ENCODE data around the gene ASTN2.

The ASTN2 gene

GRCh38 chr9:117103438-117104110 is 311.3 kb downstream of the ASTN2 start:
- no peak for DNase-seq

- DNase-seq, result no peak
Measured at GRCh38 chr9:117101008-117101407, 313.8 kb downstream of the ASTN2 start.

- no peak for DNase-seq
Measured at GRCh38 chr9:117098331-117098730, 316.5 kb downstream of the ASTN2 start.

- DNase-seq, result no peak
Measured at GRCh38 chr9:117097761-117098160, 317.1 kb downstream of the ASTN2 start.

- DNase-seq, result no peak
Measured at GRCh38 chr9:117096138-117096537, 318.7 kb downstream of the ASTN2 start.

- no peak for DNase-seq
Measured at GRCh38 chr9:117095081-117095480, 319.8 kb downstream of the ASTN2 start.

GRCh38 chr9:117093891-117094844 is 320.7 kb downstream of the ASTN2 start:
- DNase-seq, result no peak

- DNase-seq, result no peak
Measured at GRCh38 chr9:117092582-117092981, 322.3 kb downstream of the ASTN2 start.

GRCh38 chr9:117091529-117091928 is 323.3 kb downstream of the ASTN2 start:
- DNase-seq, result no peak

GRCh38 chr9:117088786-117089185 is 326.1 kb downstream of the ASTN2 start:
- no peak for DNase-seq

- DNase-seq, result no peak
Measured at GRCh38 chr9:117088140-117088539, 326.7 kb downstream of the ASTN2 start.

- DNase-seq, result no peak
Measured at GRCh38 chr9:117084221-117084620, 330.6 kb downstream of the ASTN2 start.

- no peak for DNase-seq
Measured at GRCh38 chr9:117083559-117083958, 331.3 kb downstream of the ASTN2 start.

- no peak for DNase-seq
Measured at GRCh38 chr9:117081641-117082317, 333.1 kb downstream of the ASTN2 start.

GRCh38 chr9:117080765-117081390 is 334.0 kb downstream of the ASTN2 start:
- DNase-seq, result no peak

- DNase-seq, result no peak
Measured at GRCh38 chr9:117076571-117077290, 338.1 kb downstream of the ASTN2 start.

GRCh38 chr9:117075636-117076035 is 339.2 kb downstream of the ASTN2 start:
- DNase-seq, result no peak

GRCh38 chr9:117074784-117075520 is 339.9 kb downstream of the ASTN2 start:
- DNase-seq, result no peak

- no peak for DNase-seq
Measured at GRCh38 chr9:117074342-117074662, 340.6 kb downstream of the ASTN2 start.

- no peak for DNase-seq
Measured at GRCh38 chr9:117073539-117074341, 341.1 kb downstream of the ASTN2 start.

- no peak for DNase-seq
Measured at GRCh38 chr9:117073071-117073470, 341.8 kb downstream of the ASTN2 start.

Measured in effector CD4-positive, alpha-beta T cell (primary cell).